HCT116 (cell line): Measurements from ENCODE around the gene SLC6A2. TPM values are rescaled to one million over a fixed set of nuclear protein-coding genes. Genes with fewer than 3 reads are reported as not detected.

Experiments
- ATAC-seq: fragments of 200-7000 bp; cut with Tn5 transposase; 2 replicates; pipeline ENCODE4 v1.9.1; 2020; ENCODE audit warnings: mild to moderate bottlenecking, moderate library complexity
- BruUV-seq: library from RNA; stranded (reverse); fragments of 400-500 nt; replicated peaks from 2 replicates; lab custom pipeline; 2021; lab: Mats Ljungman, UMichigan
- CTCF ChIA-PET: fragments of 300-600 bp; sonication (Branson Sonifier 250); formaldehyde crosslinking; loops from one replicate; lab custom pipeline; 2021; ENCODE audit warnings: antibody characterized with exemption; lab: Charles Lee
- POLR2A ChIA-PET: fragments of 300-600, 350-600 bp; sonication (Branson Sonifier 250); formaldehyde crosslinking; loops from one replicate; lab custom pipeline; 2021; ENCODE audit warnings: antibody characterized with exemption; lab: Charles Lee
- RAD21 ChIA-PET, 2 experiments: fragments of 300-600 bp; sonication (Branson Sonifier 250); formaldehyde crosslinking; loops; one replicate each; lab custom pipeline; 2023; ENCODE audit warnings: low total read pairs in 2 of 2; ENCODE audit not compliant: uncharacterized antibody in 2 of 2, unreplicated experiment in 2 of 2, low non-redundant PET in 1 of 2; lab: Charles Lee
- DNase-seq: peaks from one replicate; pipeline ENCODE4 v3.0.0-alpha.2; 2010; ENCODE audit warnings: low read depth, low spot score
- H2AFZ ChIP-seq: fragments of 200-600 bp; shearing (Covaris generic), sonication (generic); 2 replicates; pipeline ENCODE4 v1.6.1; 2017; ENCODE audit warnings: low read depth, mixed run types, mixed read lengths, antibody characterized with exemption, low read length; ENCODE audit not compliant: poor library complexity, severe bottlenecking
- H3K27ac ChIP-seq: 2 replicates; pipeline ENCODE4 v1.5.1; 2012; ENCODE audit warnings: low read depth, low read length
- H3K27me3 ChIP-seq: fragments of 200-600 bp; sonication (generic); 2 replicates; pipeline ENCODE4 v1.6.1; 2016; ENCODE audit warnings: mixed run types, low read length, mixed read lengths; ENCODE audit not compliant: insufficient read depth
- H3K36me3 ChIP-seq, 2 experiments: fragments of 200-500 bp in 1 of 2; fragments of 200-600 bp in 1 of 2; sonication (Bioruptor generic) in 1 of 2; sonication (generic) in 1 of 2; 2 replicates each; pipeline versions ENCODE4 v1.5.1 to v1.6.1; 2014 to 2016; ENCODE audit warnings: low read length in 2 of 2, inconsistent platforms in 1 of 2, mixed read lengths in 1 of 2, mixed run types in 1 of 2; ENCODE audit not compliant: insufficient read depth in 2 of 2, control insufficient read depth in 1 of 2
- H3K4me1 ChIP-seq, 2 experiments: fragments of 200-600 bp in 1 of 2; sonication (generic) in 1 of 2; 2 replicates each; pipeline versions ENCODE4 v1.5.1 to v1.6.1; 2012 to 2017; ENCODE audit warnings: low read length in 2 of 2, inconsistent platforms in 1 of 2, mild to moderate bottlenecking in 1 of 2, mixed read lengths in 1 of 2, mixed run types in 1 of 2, moderate library complexity in 1 of 2; ENCODE audit not compliant: insufficient read depth in 2 of 2, control insufficient read depth in 1 of 2
- H3K4me2 ChIP-seq: fragments of 200-600 bp; sonication (generic); 2 replicates; pipeline ENCODE4 v1.6.1; 2017; ENCODE audit warnings: mixed run types, low read length, mixed read lengths
- H3K4me3 ChIP-seq, 2 experiments: fragments of 200-600 bp in 1 of 2; sonication (generic) in 1 of 2; replicated peaks in 1 of 2; 2 replicates each; pipeline ENCODE4 v1.5.1; 2011 to 2016; ENCODE audit warnings: low read length in 2 of 2, control low read depth in 1 of 2, low read depth in 1 of 2, mild to moderate bottlenecking in 1 of 2, mixed read lengths in 1 of 2, mixed run types in 1 of 2
- H3K79me2 ChIP-seq: fragments of 200-600 bp; sonication (generic); 2 replicates; pipeline ENCODE4 v1.6.1; 2017; ENCODE audit warnings: mild to moderate bottlenecking, mixed run types, low read length, moderate library complexity, mixed read lengths; ENCODE audit not compliant: insufficient read depth
- H3K9ac ChIP-seq: fragments of 200-600 bp; sonication (generic); 2 replicates; pipeline ENCODE4 v1.6.1; 2016; ENCODE audit warnings: low read length, mixed read lengths
- H3K9me2 ChIP-seq: fragments of 200-600 bp; sonication (generic), shearing (Covaris generic); 2 replicates; pipeline ENCODE4 v1.6.1; 2017; ENCODE audit warnings: mixed run types, mild to moderate bottlenecking, moderate library complexity; ENCODE audit not compliant: insufficient read depth
- H3K9me3 ChIP-seq, 2 experiments: fragments of 200-500 bp in 1 of 2; fragments of 200-600 bp in 1 of 2; sonication (Bioruptor generic) in 1 of 2; sonication (generic) in 1 of 2; 2 replicates each; pipeline ENCODE4 v1.6.1; 2014 to 2017; ENCODE audit warnings: low read length in 2 of 2, mixed read lengths in 2 of 2, inconsistent platforms in 1 of 2, low read depth in 1 of 2, mild to moderate bottlenecking in 1 of 2, mixed run types in 1 of 2, moderate library complexity in 1 of 2; ENCODE audit not compliant: control insufficient read depth in 1 of 2, insufficient read depth in 1 of 2
- H4K20me1 ChIP-seq: fragments of 200-600 bp; sonication (generic), shearing (Covaris generic); 2 replicates; pipeline ENCODE4 v1.6.1; 2017; ENCODE audit warnings: mixed run types, mild to moderate bottlenecking, moderate library complexity; ENCODE audit not compliant: insufficient read depth
- CBX3 ChIP-seq: IDR thresholded peaks from 2 replicates; pipeline ENCODE4 v1.6.1; 2012; ENCODE audit warnings: low read depth
- CEBPB ChIP-seq: IDR thresholded peaks from 2 replicates; pipeline ENCODE4 v1.6.1; 2012; ENCODE audit warnings: low read depth
- EGR1 ChIP-seq: IDR thresholded peaks from 2 replicates; pipeline ENCODE4 v1.6.1; 2012; ENCODE audit warnings: low read depth
- ELF1 ChIP-seq: IDR thresholded peaks from 2 replicates; pipeline ENCODE4 v1.6.1; 2012; ENCODE audit warnings: low read depth, borderline replicate concordance
- EZH2 ChIP-seq: fragments of 200-600 bp; sonication (generic); IDR thresholded peaks from 2 replicates; pipeline ENCODE4 v1.6.1; 2017; ENCODE audit warnings: antibody characterized with exemption, mixed run types
- EZH2phosphoT487 ChIP-seq: fragments of 200-600 bp; IDR thresholded peaks from 2 replicates; pipeline ENCODE4 v1.6.1; 2018; ENCODE audit warnings: antibody characterized with exemption, borderline replicate concordance
- FOSL1 ChIP-seq: IDR thresholded peaks from 2 replicates; pipeline ENCODE4 v1.6.1; 2012; ENCODE audit warnings: low read depth
- JUND ChIP-seq: IDR thresholded peaks from 2 replicates; pipeline ENCODE4 v1.6.1; 2012
- RAD21 ChIP-seq: IDR thresholded peaks from 2 replicates; pipeline ENCODE4 v1.6.1; 2012; ENCODE audit warnings: low read depth, mild to moderate bottlenecking
- SRF ChIP-seq: IDR thresholded peaks from 2 replicates; pipeline ENCODE4 v1.6.1; 2012; ENCODE audit warnings: low read depth
- TCF7L2 ChIP-seq: IDR thresholded peaks from 2 replicates; pipeline ENCODE4 v1.7.0; 2011; ENCODE audit warnings: borderline replicate concordance, inconsistent platforms; ENCODE audit not compliant: insufficient read depth, insufficient read length; ENCODE audit errors: extremely low read depth
- YY1 ChIP-seq: IDR thresholded peaks from 2 replicates; pipeline ENCODE4 v1.6.1; 2011; ENCODE audit warnings: low read length, low read depth, moderate library complexity, mild to moderate bottlenecking; ENCODE audit not compliant: insufficient replicate concordance; ENCODE audit errors: extremely low read depth
- ZFX ChIP-seq: fragments of 450-650 bp; IDR thresholded peaks from 2 replicates; pipeline ENCODE4 v1.6.1; 2017
- intact Hi-C: fragments of 100-400 bp; cut with micrococcal nuclease; formaldehyde crosslinking; loops from 2 replicates; pipeline ENCODE4 v1.10.0; 2022
- total RNA-seq: library from RNA; stranded (reverse); gene quantifications from one replicate; pipeline ENCODE4 v1.2.1, GENCODE V29; 2021; ENCODE audit not compliant: unreplicated experiment
- TF ChIP-seq, protein P1 (sequence below): IDR thresholded peaks from 2 replicates; pipeline ENCODE4 v1.6.1; 2011; ENCODE audit warnings: mild to moderate bottlenecking, low read length, moderate library complexity; ENCODE audit not compliant: insufficient replicate concordance; ENCODE audit errors: extremely low read depth
- TF ChIP-seq, protein P2 (sequence below): IDR thresholded peaks from 2 replicates; pipeline ENCODE4 v1.6.1; 2012

Gene SLC6A2
- total RNA-seq, 1 experiment from 2014 or later: not detected

DNA sequence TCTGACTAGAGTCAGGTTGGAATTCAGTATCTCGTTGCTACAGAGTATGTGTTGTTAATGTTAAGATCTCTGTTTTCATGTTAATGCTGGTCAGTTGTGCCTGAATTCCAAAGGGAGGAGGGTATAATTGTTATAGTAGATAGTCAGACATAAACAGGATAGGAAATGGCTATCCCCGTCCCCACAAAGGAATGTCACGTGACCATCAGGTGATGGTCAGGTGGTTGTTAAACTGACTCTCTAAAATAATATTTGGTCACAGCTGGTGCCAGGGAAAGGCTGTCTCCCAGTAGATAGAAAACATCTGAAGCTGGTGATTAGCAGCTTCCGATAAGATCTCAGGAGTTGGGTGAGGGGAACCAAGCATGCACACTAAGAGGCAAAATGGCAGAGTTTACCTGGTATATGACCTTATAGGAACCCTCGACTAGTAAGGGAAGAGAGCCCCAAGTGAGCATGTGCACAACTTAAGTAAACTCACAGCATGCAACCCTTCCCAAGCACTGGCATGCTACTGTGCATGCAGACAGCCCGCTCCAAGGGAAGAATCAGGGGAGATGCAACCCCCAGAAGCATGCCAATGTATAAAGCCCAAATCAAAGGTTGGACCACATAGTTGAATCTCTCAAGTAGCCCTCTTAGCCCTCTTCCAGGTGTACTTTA lies 27.4 kb upstream of the SLC6A2 start:
- 0 out of 2 replicates have a peak, but pooled peaks cover 5% of the 10 kb centered on the region for H3K27me3 ChIP-seq
- no peak for ATAC-seq
- ChIA-PET RAD21 (no interaction called here), CTCF (no interaction called here), POLR2A (no interaction called here)
- no peak overlapping the region for H2AFZ ChIP-seq
- no peak overlapping the region for H3K4me3 ChIP-seq
- intact Hi-C loops: no loop called here
- DNase-seq: no peak
- no peak overlapping the region for H3K4me2 ChIP-seq
- no peak for TF ChIP-seq JUND
- TF ChIP-seq, protein P1, sequence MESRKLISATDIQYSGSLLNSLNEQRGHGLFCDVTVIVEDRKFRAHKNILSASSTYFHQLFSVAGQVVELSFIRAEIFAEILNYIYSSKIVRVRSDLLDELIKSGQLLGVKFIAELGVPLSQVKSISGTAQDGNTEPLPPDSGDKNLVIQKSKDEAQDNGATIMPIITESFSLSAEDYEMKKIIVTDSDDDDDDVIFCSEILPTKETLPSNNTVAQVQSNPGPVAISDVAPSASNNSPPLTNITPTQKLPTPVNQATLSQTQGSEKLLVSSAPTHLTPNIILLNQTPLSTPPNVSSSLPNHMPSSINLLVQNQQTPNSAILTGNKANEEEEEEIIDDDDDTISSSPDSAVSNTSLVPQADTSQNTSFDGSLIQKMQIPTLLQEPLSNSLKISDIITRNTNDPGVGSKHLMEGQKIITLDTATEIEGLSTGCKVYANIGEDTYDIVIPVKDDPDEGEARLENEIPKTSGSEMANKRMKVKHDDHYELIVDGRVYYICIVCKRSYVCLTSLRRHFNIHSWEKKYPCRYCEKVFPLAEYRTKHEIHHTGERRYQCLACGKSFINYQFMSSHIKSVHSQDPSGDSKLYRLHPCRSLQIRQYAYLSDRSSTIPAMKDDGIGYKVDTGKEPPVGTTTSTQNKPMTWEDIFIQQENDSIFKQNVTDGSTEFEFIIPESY: no peak
- TF ChIP-seq ELF1: no peak
- no peak for TF ChIP-seq EZH2phosphoT487
- no peak for TF ChIP-seq RAD21
- no peak for TF ChIP-seq CBX3
- no peak for TF ChIP-seq EZH2
- no peak for TF ChIP-seq YY1
- TF ChIP-seq EGR1: no peak
- TF ChIP-seq FOSL1: no peak
- no peak for TF ChIP-seq ZFX
- TF ChIP-seq CEBPB: no peak
- TF ChIP-seq, protein P2, sequence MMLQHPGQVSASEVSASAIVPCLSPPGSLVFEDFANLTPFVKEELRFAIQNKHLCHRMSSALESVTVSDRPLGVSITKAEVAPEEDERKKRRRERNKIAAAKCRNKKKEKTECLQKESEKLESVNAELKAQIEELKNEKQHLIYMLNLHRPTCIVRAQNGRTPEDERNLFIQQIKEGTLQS: no peak
- no peak for TF ChIP-seq TCF7L2
- no peak for TF ChIP-seq SRF
- H4K20me1 ChIP-seq: no peaks in the 10 kb centered on the region
- no peaks in the 10 kb centered on the region for H3K36me3 ChIP-seq
- H3K9me3 ChIP-seq: no peaks in the 10 kb centered on the region
- no TSS peak for BruUV-seq
- no peak overlapping the region for H3K27ac ChIP-seq
- H3K4me1 ChIP-seq: peaks cover 0 to 2% of the 10 kb centered on the region in 2 experiments; a peak in 1 of 4 replicates
- H3K9me2 ChIP-seq: no peaks in the 10 kb centered on the region
- no peaks in the 10 kb centered on the region for H3K79me2 ChIP-seq
- H3K9ac ChIP-seq: no peak overlapping the region
